Measurements from ENCODE around the gene SUSD4. TPM values are rescaled to one million over a fixed set of nuclear protein-coding genes. Genes with fewer than 3 reads are reported as not detected.
A peak's percentile ranks its signal among the peaks of the same experiment; 100 is the strongest.
"Not testable (repeated sequence)": the region's sequence is repeated elsewhere in the genome, so short reads cannot be mapped to it uniquely, and the experiment has no call there.

The SUSD4 gene, protein sequence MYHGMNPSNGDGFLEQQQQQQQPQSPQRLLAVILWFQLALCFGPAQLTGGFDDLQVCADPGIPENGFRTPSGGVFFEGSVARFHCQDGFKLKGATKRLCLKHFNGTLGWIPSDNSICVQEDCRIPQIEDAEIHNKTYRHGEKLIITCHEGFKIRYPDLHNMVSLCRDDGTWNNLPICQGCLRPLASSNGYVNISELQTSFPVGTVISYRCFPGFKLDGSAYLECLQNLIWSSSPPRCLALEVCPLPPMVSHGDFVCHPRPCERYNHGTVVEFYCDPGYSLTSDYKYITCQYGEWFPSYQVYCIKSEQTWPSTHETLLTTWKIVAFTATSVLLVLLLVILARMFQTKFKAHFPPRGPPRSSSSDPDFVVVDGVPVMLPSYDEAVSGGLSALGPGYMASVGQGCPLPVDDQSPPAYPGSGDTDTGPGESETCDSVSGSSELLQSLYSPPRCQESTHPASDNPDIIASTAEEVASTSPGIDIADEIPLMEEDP
- polyA plus RNA-seq (ENCODE audit: insufficient read length in 10 of 10): 1 to 10 TPM; 2.5 to 5.7 (median 3.7) TPM
- long read RNA-seq, donor 1: 0 reads
- long read RNA-seq, donor 2: 0 reads
- long read RNA-seq, donor 3: 0 reads
- long read RNA-seq, donor 4: 0 reads
- long read RNA-seq, donor 5, partial matches to known transcripts: 0 of 1 reads
- long read RNA-seq, donor 5, other reads (novel, unspliced or antisense): 0 of 1 reads
- long read RNA-seq, donor 6, partial matches to known transcripts: 0 of 1 reads
- long read RNA-seq, donor 6, other reads (novel, unspliced or antisense): 0 of 1 reads
- long read RNA-seq, donor 7, partial matches to known transcripts: 0 of 1 reads
- long read RNA-seq, donor 7, other reads (novel, unspliced or antisense): 0 of 1 reads
- long read RNA-seq, donor 8: 0 reads
- long read RNA-seq, donor 9: 0 reads

DNA sequence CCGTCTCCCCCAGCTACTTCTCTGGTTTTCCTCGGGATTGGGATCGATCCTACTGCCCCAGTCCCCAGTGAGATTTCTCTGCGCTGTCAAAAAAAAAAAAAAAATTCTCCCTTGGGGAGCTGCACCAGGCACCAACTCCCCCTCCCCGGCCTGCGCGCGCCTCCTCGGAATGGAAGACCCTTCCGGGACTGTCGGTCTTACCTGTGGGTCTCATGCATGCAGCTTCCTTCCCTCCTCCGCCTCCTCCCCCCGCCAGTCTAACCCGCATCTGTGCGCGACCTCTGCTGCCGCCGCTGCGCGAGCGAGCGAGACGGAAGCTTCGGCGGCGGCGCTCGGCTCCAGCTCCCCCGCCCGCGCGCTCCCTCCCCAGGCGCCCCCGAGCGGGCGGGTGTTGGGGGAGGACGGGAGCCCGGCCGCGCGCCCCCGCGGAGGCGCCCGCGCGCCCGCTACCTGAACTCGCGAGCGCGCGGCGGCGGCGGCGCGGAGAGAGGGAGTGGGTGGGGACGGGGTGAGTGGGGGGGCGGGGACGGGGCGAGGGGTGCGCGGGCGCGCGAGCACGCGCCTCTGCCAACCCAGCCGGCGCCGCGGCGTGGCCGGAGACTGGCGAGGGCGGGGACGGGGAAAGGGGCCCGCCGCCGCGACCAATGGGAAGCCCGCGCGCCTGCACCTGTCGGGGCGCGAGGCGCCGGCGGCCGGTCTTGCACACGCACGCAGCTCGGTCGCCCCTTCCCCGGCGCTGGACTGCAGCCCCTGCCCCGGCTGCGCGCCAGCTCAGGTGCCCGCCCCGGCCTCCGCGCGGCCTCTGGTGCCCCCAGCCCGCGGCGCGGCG, at the start of gene SUSD4:
SUSD4 (minus strand) TSS at position 321 of the 829 bp plus-strand sequence. CDS start 751 bp downstream, outside the sequence.
- peak; percentile 20 to 64 (median 33) for DNase-seq

DNA sequence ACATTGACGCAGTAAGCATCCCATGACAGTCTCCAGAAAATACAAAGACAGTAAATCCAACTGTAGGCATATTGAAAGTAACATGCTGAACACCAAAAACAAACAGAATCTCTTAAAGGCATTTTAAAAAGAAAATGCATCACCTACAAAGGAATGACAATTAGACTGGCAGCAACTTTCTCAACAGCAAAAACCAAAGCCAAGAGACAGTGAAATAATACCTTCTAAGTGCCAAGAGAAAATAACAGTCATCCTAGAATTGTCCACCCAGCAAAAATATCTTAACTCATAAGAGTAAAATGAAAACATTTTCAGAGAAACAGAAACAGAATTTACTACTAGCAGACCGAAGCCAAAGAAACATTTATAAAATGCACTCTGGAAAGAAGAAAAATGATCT, 49.2 kb upstream of the SUSD4 start:
- no peak for DNase-seq

DNA sequence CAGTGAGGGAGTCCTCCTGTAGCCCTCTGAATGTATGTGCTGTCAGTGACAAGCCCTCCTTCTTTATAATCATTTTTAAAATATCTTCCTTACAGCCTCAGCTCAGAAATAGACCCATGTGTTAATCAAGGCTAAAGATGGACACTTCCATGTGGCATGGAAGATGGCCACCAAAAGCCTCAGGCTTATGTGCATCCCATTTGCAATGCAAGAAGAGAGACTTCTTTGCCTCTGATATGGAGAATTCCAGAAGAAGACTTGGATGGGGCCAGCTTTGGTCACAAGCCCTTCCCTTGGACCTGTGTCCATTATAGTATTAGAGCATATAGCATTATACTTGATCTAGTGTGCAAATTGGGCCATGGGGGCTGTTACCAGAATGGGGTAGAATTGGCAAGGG, 47.7 kb upstream of the SUSD4 start:
- DNase-seq: no peak

DNA sequence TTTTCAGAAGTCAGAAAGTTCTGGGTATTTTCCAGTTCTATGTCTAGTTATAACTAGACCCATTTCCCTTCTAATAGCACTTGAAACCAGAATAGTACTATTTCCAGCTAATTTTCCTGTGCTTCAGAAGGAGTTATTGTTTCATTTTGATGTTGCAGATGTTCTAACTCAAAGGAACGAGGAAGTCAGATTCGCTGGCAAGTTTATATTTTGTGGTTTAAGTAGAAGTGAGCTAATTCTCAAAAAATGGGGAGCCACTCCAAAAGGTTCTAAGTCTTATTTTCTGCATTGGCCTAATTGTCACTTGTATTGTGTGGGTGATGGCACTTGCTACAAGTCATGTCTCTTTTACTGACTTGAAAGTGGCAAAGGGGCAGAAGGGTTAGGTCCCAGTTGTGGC, 47.3 kb upstream of the SUSD4 start:
- no peak for DNase-seq

DNA sequence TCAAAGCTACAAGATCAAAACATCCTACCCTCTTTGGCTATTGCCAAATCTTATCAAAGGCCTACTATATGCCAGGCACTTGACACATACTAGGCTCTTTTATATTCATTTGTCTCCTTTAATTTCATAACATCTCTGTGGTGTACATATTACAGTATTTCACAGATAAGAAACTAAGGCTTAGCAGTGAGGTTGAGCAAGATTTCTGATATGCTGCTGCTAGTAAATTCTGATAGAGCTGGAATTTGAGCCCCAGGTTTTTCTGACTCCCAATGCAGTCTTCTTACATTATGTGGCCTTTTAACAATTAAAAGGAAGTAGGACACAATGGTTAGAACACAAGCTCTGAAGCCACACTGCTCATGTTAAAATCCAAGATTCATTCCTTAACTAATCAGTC, 46.1 kb upstream of the SUSD4 start:
- no peak for DNase-seq

DNA sequence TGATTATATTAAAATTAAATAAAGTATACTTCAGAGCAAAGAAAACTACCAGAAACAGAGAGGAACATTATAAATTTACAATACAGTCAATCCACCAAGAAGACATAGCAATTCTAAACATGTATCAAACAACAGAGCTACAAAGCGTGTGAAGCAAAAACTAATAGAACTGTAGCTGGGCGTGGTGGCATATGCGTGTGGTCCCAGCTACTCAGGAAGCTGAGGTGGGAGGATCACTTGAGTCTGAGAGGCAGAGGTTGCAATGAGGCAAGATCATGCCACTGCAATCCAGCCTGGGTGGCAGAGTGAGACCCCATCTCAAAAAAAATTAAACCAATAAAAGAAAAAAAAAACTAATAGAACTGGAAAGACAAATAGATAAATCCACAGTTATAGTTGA, 41.5 kb upstream of the SUSD4 start:
- no peak for DNase-seq

DNA sequence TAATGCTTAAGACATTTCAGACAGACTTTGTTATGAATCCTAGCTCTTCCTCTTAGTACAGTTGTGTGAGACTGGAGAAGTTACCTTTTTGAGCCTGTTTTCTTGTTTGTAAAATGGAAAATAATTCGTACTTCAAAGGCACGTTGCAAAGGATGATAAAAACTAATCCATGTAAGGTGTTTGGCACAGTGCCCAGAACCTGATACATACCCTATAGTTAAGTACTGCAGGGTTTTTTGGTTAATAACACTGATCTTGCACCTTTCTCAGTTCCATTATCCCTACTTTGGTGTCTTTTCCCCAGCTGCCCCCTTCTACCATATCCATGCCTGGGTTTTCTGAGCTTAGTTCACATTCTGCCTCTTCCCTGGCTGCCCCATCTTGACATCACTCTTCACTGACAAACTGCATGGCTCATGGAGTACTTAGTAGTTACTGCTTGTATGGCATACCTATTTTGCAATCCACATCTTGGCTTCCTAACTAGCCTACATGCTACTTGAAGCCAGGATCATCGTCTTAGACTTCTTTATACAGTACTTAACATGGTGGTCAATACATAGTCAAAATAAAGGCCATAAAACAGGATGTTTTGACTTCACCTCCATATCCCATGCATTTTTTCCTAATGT, 39.3 kb upstream of the SUSD4 start:
- no peak for DNase-seq

DNA sequence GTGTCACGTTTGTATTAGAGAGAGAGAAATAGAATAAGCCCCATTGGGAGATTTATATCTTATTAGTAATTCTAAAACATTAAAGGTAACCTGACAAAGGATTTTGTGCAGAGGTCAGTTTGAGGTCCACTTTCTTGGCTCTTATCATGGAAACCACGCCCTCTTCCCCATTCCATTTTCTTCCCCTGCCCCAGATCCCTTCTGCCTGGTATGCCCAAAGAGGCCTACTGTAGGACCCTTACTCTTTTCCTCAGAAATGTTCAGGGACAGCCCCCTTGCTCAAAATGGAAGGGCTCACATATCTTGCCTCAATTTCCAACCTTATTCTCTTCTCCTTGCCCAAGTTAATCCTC, 38.8 kb upstream of the SUSD4 start:
- no peak for DNase-seq

DNA sequence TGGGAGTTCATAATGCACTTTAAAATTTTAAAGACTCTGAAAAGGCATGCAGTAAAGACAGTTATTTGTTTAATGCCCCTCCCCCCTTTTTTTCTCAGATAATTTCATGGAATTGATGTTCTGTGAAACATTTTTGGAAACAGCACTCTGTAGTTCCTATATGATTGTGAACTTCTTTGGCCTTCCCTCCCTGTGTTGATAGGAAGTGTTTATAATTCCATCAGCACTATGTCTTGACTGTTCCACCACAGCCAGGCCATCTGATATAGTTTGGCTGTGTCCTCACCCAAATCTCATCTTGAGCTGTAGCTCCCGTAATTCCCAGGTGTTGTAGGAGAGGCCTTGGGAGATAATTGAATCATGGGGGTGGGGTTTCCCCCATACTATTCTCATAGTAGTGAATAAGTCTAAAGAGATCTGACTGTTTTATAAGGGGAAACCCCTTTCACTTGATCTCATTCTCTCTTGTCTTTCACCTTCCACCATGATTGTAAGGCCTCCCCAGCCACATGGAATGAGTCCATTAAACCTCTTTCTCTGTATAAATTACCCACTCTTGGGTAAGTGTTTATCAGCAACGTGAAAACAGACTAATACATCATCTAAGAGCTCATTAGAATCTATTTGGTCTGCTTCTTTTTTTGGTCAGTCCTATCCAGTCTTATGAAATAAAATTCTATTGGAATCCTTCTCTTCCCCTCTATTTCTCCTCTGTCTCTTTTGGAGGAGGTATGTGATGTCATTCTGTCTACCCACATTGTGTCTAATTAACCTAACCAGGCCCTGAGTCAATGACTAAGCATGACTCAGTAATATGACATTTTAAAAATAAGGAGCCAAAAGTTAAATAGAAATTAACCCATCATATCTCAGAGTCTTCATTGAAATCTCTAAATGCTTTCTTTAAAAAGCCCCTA, 38.2 kb upstream of the SUSD4 start:
- DNase-seq: peak in 1 of 3 donors; percentile 47

DNA sequence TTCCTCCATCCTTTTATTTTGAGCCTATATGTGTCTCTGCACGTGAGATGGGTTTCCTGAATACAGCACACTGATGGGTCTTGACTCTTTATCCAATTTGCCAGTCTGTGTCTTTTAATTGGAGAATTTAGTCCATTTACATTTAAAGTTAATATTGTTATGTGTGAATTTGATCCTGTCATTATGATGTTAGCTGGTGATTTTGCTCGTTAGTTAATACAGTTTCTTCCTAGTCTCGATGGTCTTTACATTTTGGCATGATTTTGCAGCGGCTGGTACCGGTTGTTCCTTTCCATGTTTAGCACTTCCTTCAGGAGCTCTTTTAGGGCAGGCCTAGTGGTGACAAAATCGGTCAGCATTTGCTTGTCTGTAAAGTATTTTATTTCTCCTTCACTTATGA, 35.4 kb upstream of the SUSD4 start:
- DNase-seq: not testable (repeated sequence)

DNA sequence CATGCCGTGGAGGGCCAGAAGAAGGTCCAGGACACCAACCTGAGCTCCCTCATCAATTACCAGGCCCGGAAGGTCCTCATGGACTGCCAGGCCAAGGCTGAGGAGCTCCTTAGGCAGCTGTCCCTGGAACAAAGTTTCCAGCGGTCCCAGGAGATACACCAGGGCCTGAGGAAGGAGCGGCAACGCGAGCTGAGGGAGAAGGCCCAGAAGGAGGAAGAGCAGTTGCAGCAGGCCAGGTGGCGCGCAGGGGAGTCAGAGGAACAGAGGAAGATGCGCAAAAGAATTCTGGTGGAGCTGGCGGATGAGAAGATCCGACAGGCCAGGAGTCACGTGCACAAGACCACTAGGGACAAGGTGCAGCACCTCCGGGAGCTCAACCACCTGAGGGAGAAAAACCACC, 30.7 kb upstream of the SUSD4 start:
- no peak for DNase-seq

DNA sequence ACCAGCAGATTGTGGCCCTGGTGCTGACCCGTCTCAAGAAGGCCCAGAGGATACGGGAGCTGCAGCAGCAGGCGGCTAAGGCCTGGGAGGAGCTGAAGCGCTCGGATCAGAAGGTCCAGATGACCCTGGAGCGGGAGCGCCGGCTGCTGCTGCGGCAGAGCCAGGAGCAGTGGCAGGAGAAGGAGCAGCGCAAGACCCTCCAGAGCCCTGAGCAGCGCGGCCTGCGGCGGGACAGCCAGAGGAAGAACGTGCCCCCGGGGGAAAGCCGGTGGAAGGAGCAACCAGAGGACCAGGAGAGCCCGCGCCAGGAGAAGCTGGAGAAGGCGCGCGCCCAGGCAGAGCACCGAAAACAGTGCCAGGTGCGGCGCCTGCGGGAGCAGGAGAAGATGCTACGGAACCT, 30.3 kb upstream of the SUSD4 start:
- no peak for DNase-seq

DNA sequence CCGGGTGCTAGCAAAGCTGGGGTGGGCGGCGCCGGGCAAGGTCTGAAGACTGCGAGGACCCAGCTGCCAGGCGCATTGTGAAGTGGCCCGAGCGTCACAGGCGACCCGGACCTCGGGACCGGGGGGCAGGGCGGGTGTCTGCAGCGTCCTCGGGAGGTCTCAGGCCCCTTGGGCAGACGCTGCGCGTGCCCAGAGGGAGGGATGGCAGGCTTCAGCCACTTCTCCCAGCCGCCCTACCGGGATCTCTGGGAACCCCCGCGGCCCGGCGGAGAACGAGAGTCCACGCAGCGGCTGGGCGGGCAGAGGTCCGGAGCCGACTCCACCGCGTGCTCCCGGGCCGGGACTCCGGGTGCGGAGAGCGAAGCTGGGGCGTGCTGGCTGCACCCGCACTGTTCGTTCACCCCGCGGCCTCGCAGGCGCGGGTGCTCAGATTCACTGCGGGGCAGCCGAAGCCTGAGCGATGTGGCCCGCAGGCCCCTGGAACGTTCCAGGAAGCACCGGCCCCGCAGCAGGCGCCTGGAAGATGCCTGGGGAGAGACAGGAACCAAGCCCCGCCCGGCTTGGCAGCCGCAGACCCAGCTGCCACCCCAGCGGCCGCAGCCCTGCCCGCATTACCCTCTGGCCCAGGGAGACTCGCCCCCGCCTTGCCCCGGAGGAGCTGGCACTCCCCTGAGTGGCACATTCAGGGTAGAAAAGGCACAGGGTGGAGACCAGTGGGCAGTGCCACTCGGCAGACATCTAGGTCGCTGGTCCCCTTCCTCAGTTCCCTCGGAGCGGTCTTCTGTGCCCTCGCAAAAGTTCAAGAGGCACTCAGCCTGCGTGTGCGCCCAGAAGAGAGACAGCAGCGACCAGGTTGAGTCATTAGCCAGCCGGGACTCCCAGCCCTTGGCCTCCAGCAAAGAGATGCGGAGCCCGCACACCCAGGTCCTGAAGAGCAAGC, 29.6 kb upstream of the SUSD4 start, which contains the start of gene CCDC185:
CCDC185 (plus strand) TSS at position 141 of the 940 bp plus-strand sequence; CDS start at position 202, 61 bp downstream.
- DNase-seq: peak in 1 of 3 donors; percentile 13

DNA sequence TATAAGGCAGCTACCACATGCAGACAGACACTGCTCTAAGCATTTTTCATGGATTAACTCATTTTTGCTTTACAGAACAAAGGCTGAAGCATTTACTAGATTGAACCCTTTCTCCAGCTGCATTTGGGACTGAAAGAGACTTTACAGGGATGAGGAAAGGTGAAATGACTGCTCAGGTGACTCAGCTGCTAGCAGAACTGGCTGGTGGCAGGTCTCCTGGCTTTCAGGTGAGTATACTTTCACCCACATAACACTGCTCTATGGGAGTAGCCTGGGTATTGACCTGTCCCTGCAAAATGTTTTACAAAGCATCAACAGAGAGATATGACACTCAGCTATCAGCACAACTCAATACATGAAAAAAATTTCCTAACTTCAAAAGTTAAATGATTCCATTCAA, 26.6 kb upstream of the SUSD4 start:
- DNase-seq: no peak

DNA sequence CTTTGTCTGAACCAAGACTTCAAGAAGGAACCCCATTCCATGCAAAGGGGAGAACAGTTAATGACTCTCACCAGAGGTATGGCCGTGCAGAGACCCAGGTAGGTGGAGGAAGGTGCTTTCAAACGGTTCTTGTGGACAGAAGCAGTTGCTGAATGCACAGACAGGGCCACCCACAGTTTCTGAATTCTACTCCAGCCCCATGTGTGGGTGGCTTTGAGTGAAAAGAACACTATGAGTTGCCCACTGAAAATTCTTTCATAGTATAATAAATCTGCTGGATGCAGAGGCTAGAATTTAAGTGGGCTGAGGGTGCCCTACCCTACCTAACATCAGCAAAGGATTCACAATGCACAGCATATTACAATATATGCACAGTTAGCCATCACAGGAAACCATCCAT, 22.0 kb upstream of the SUSD4 start:
- no peak for DNase-seq

DNA sequence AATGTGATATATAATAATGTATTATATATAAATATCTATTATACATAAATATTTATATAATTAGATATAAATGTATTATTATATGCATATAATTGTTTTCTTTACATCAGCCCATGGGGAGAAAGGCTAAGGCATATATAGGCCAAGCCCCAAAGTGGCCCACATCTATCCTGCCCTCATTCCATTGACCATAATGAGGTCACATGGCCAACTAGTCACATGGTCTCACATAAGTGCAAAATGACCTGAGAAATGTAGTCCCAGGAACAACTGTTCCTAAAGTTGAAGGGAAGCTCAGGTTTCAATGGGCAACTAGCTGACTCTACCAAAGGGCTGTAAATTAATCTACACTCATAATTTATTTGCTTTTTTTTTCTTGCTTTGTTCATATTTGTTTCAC, 14.8 kb upstream of the SUSD4 start:
- no peak for DNase-seq

DNA sequence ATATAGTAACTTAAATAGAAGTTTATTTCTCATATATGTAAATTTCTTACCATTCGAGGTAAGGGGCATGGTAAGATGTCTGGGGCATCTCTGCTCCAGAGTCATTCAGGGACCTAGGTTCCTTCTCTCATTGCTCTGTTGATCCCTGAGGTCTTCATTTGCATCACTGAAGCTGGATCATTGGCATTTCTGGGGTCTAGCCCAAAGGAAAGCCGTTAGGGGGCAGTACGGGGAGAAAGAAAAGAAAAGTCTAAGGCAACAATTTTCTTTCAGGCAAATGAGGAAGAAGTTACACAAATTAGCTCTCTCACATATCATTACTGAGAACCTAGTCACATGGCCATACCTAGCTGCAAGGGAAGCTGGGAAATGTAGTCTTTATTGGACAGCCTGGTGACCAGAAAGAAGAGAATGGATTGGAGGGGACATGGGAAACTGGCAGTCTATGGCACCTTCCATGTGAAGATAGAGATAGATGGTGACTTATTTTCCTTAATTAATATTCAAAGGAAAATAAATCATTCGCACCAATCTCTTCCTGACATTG, 10.2 kb upstream of the SUSD4 start:
- DNase-seq: no peak

DNA sequence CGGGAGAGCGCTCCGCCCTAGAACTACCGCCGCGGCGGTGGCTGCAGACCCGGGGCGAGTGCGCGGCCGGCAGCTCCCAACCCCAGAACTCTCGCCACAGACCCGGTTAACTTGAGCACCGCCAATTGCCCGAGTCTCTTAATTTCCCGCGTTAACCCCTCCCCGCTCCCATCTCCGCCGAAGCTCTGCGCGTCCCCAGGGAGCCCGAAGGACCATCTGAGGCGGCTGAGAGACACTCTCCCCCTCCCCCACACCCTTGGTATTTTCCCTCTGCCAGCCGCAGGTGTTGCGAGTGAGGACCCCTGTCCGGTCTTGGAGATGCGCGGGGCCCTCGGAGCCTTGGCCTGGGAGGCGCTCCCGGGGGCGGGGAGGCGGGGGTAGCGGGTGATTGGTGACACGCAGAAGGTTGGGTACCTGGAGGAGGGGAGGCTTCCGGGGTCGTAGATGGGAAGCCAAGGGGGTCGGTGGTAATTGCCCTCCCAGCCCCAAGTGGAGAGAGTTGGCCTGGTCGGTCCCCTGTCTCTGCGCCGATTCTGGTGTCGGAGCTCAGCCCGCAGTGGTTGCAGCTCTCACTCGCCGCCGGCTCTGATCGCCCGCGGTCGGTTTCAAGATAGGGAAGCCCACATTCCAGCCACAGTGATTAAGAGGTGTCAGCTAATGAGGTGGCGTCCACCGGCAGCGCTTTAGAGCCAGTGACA, 858 bp upstream of the SUSD4 start:
- peak in 1 of 3 donors; percentile 22 for DNase-seq
